IPS-20b (cell line): ENCODE results near the gene LIG3.

Experiments used
- H3K27ac ChIP-seq: one replicate; pipeline ENCODE4 v1.5.1; 2013; ENCODE audit warnings: low read length
- H3K27me3 ChIP-seq: 2 replicates; pipeline ENCODE4 v1.6.1; 2013; ENCODE audit warnings: mild to moderate bottlenecking, low read length, inconsistent platforms; ENCODE audit not compliant: insufficient read depth
- H3K36me3 ChIP-seq: 2 replicates; pipeline ENCODE4 v1.6.1; 2013; ENCODE audit warnings: low read depth, mild to moderate bottlenecking, inconsistent platforms, low read length, moderate library complexity; ENCODE audit not compliant: insufficient read depth
- H3K4me1 ChIP-seq: 2 replicates; pipeline ENCODE4 v1.6.1; 2013; ENCODE audit warnings: mild to moderate bottlenecking, control low read depth, inconsistent platforms, low read length, moderate library complexity; ENCODE audit not compliant: insufficient read depth
- H3K4me3 ChIP-seq: 2 replicates; pipeline ENCODE4 v1.5.1; 2013; ENCODE audit warnings: mild to moderate bottlenecking, low read length, inconsistent platforms
- H3K9ac ChIP-seq: 2 replicates; pipeline ENCODE4 v1.6.1; 2013; ENCODE audit warnings: low read depth, mild to moderate bottlenecking, inconsistent platforms, low read length, moderate library complexity
- H3K9me3 ChIP-seq: 2 replicates; pipeline ENCODE4 v1.6.1; 2013; ENCODE audit warnings: mild to moderate bottlenecking, low read depth, low read length, inconsistent platforms; ENCODE audit not compliant: insufficient read depth

The LIG3 gene

DNA sequence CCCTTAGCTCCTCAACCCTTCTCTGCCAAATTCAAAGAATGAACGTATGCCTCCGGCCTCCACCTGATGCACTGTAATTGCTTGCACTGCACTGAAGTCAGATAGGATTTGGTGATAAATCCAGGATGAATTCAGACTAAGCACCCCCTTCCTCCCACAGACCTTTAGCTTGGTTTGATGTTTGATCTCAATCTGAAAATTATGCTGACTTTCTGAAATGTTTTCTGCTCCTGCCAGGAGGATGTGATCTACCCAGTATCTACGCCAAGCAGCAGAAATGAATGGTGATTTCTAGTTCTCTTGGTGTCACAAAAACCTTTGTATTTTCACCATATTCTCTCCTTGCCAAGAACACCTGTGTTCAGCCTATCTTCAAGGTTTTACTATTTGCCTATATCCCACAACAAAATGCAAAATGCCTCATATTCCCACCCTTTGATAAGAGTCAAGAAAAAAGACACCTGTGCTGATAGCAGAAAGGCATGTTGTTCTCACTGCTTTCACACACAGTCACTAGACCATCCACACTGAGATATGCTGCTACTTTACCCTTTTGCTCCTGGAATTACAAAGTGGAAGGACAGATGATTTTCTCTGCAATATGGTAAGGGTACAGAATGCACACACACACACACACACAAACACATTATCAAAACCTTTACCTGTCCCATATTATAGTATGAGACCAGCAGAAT is 68.5 kb downstream of the LIG3 start:
- no peaks in the 10 kb centered on the region for H3K4me1 ChIP-seq
- H3K27me3 ChIP-seq, result no peaks in the 10 kb centered on the region
- no peak overlapping the region for H3K4me3 ChIP-seq
- H3K27ac ChIP-seq, result no peak overlapping the region
- H3K9me3 ChIP-seq, result no peaks in the 10 kb centered on the region
- no peaks in the 10 kb centered on the region for H3K36me3 ChIP-seq
- H3K9ac ChIP-seq, result no peak overlapping the region

DNA sequence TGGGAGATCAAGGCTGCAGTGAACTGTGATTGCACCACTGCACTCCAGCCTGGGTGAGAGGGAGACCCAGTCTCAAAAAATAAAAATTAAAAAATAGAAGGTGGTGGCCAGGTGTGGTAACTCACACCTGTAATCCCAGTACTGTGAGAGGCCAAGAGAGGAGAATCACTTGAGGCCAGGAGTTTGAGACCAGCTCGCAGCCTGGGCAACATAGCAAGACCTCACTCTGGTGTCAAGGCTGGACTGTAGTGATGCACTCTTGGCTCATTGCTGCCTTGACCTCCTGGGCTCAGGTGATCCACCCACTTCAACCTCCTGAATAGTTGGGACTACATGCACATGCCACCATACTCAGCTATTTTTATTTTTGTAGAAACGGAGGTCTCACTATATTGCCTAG is 69.9 kb downstream of the LIG3 start:
- Histone ChIP-seq H3K36me3 (no peaks in the 10 kb centered on the region), H3K9ac (no peak overlapping the region), H3K4me3 (no peak overlapping the region), H3K27ac (no peak overlapping the region), H3K27me3 (no peaks in the 10 kb centered on the region), H3K4me1 (no peaks in the 10 kb centered on the region), H3K9me3 (no peaks in the 10 kb centered on the region)

DNA sequence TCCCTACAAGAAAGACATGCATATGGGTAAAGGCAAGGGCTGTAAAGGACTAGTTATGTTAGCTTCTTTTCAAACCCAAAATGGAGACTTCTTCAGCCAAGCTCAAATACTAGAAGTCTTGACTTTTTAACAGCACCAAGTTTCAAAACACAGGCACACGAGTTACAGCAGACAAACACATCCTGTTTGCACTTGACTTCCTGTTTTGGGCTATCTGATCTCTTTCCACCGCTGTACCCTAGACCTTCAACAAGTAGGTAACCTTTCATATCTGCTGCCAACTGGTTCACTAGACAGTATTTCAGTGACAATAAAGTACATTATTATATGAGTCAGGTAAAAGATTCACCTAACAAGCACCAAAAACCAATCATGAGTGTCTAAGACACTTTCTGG is 70.9 kb downstream of the LIG3 start:
- no peak overlapping the region for H3K9ac ChIP-seq
- H3K4me1 ChIP-seq, result no peaks in the 10 kb centered on the region
- H3K9me3 ChIP-seq, result no peaks in the 10 kb centered on the region
- H3K27ac ChIP-seq, result no peak overlapping the region
- H3K36me3 ChIP-seq, result no peaks in the 10 kb centered on the region
- no peaks in the 10 kb centered on the region for H3K27me3 ChIP-seq
- H3K4me3 ChIP-seq, result no peak overlapping the region

DNA sequence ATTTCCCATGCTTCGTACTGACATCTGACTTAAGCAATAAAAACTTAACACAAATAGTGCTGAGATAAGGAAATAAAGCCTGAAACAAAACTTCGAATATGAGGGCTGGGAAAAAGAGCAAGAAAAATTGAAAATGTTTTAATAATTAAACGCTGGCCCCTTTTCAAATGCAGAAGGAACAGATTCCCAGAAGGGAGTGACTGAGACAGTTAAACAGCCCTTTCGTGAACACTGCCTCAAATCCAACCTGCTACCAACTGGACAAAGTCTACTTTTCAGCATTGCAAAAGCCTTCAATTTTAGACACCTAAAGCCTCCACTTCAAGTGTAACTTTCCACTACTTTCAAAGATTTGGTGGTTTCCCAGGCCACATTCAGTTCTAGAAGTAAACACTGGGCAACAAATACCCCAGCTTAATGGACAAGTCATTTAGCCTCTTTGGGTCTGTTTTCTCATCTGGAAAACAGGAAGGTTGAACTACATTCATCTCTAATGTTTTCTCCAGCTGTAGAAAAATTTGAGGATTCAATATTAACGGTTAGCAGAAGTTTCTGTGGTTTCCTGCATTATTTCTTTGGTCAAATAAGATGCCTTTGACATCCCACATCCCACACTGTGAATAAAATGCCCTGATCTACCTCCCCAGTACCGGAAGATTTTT is 71.4 kb downstream of the LIG3 start:
- Histone ChIP-seq H3K36me3 (no peaks in the 10 kb centered on the region), H3K4me1 (no peaks in the 10 kb centered on the region), H3K9ac (no peak overlapping the region), H3K27me3 (no peaks in the 10 kb centered on the region), H3K9me3 (no peaks in the 10 kb centered on the region), H3K4me3 (no peak overlapping the region), H3K27ac (no peak overlapping the region)

DNA sequence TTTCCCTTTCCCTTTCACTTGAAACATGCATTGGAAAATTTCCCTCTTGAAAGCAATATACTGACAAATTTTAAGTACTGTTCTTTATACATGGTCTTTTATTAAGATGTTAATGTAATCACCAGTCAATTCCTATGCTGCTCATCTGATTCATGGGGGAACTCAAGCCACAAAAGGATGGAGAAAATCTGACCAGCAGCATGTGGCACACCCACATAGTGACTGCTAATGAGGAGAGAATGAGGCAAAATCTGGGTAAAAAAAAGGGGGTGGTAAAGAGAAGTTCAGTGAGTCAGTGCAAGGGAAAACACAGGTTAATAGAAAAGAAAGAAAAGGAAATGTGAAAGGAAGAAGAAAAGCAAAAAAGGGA is 71.9 kb downstream of the LIG3 start:
- H3K9ac ChIP-seq, result no peak overlapping the region
- no peaks in the 10 kb centered on the region for H3K4me1 ChIP-seq
- no peaks in the 10 kb centered on the region for H3K36me3 ChIP-seq
- H3K4me3 ChIP-seq, result no peak overlapping the region
- H3K9me3 ChIP-seq, result no peaks in the 10 kb centered on the region
- H3K27me3 ChIP-seq, result no peaks in the 10 kb centered on the region
- no peak overlapping the region for H3K27ac ChIP-seq

- no peak overlapping the region for H3K9ac ChIP-seq
- H3K27ac ChIP-seq, result no peak overlapping the region
- H3K9me3 ChIP-seq, result no peaks in the 10 kb centered on the region
- H3K27me3 ChIP-seq, result no peaks in the 10 kb centered on the region
- H3K36me3 ChIP-seq, result no peaks in the 10 kb centered on the region
- no peaks in the 10 kb centered on the region for H3K4me1 ChIP-seq
- no peak overlapping the region for H3K4me3 ChIP-seq
Measured at GRCh38 chr17:35052780-35053179, 72.5 kb downstream of the LIG3 start.

DNA sequence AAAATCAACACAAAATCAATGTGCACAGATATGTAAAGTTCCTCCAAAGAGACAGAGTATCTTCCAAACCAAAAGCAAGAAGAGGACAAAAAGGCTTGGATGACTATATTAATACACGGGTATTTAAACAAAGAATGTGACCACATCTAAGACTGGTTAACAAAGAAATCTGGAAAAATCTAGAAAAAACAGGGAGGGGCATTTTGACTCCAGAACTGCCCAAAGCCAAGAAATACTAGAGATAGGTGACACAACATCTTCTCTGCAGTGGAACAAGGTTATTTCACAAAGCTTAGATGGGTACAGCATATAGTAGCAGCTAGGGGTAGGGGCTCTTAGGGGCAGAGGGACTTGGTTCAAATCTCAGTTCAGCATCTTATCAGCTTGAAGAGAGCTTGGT is 72.9 kb downstream of the LIG3 start:
- H3K4me1 ChIP-seq, result no peaks in the 10 kb centered on the region
- no peak overlapping the region for H3K9ac ChIP-seq

DNA sequence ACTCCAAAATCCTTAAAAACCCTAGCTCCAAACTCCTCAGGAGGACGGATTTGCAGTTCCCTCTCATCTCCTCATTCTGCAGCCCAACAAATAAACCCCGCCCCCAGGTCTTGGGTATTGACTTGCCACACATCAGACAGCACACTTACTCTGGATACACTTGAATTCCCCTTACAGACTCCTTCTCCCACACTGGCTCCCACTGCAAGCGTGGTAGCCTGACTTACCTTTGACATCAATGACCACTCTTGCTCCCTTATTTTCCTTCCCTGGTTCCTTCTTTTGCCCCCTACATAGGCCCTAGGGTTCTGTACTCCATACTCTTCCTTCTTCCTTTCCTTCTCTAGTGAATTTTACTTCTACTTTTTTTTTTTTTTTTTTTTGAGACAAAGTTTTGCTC is 75.7 kb downstream of the LIG3 start:
- Histone ChIP-seq H3K27ac (no peak overlapping the region), H3K27me3 (no peaks in the 10 kb centered on the region), H3K36me3 (no peaks in the 10 kb centered on the region), H3K4me1 (no peaks in the 10 kb centered on the region), H3K9me3 (no peaks in the 10 kb centered on the region), H3K4me3 (no peak overlapping the region), H3K9ac (no peak overlapping the region)

More for the DNA sequence above, 72.9 kb downstream of the LIG3 start:
- Histone ChIP-seq H3K27ac (no peak overlapping the region), H3K27me3 (no peaks in the 10 kb centered on the region), H3K9me3 (no peaks in the 10 kb centered on the region), H3K4me3 (no peak overlapping the region), H3K36me3 (no peaks in the 10 kb centered on the region)

DNA sequence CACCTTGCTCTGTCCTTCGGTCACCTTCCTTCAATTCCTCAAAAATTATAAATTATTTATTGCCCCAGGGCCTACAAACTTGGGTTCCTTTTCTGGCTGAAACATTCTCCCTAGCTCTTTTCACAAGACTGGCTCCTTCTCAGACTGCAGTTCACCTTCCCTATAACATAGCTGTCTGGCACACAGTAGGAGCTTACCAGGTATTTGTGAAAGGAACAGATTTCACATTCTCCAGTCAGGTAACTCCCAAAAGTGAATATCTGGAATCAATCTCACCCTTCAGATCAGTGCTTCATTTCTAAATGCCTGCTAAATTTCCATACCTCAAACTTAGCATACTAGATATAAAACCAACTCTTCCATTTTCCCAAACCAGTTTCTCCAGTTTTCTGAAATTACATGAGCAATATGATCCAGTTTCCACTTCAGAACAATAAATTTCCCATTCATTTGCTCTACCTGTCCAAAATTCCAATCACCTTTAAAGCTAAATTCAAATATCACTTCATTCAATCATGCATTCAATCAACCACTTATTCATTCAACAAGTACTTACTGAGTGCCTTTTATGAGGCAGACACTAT is 77.1 kb downstream of the LIG3 start:
- H3K27me3 ChIP-seq, result no peaks in the 10 kb centered on the region
- H3K27ac ChIP-seq, result no peak overlapping the region
- no peaks in the 10 kb centered on the region for H3K36me3 ChIP-seq
- H3K4me3 ChIP-seq, result no peak overlapping the region
- no peaks in the 10 kb centered on the region for H3K9me3 ChIP-seq
- H3K9ac ChIP-seq, result no peak overlapping the region
- peaks cover 1% of the 10 kb centered on the region; the same call in 1 of the 2 replicates for H3K4me1 ChIP-seq
